Left renal cortex interstitium (tissue), 4 donors: ENCODE data around the gene OR6C75. TPM values are rescaled to one million over a fixed set of nuclear protein-coding genes. Genes with fewer than 3 reads are reported as not detected.
A peak's percentile ranks its signal among the peaks of the same experiment; 100 is the strongest.
"Not testable (repeated sequence)": the region's sequence is repeated elsewhere in the genome, so short reads cannot be mapped to it uniquely, and the experiment has no call there.

Experiments
- DNase-seq, 4 donors: peaks; one replicate each; pipeline ENCODE4 v3.0.0-alpha.2; 2013; ENCODE audit warnings: low read depth in 4 of 4, low spot score in 2 of 4, missing footprints in 1 of 4
- polyA plus RNA-seq, 4 donors: library from polyadenylated mRNA; unstranded; fragments of 120-200 nt; gene quantifications; one replicate each; pipeline ENCODE4 v1.2.1, GENCODE V29; 2013; ENCODE audit not compliant: insufficient read length in 4 of 4

OR6C75 gene
- polyA plus RNA-seq, result under 1 TPM in 1 of 4 donors, not detected in 3; 0.09 TPM

GRCh38 chr12:55362675-55363074, at the start of gene OR6C75:
Gene OR6C75, plus strand, starts transcription at chr12:55362975. Its CDS starts 2,136 bp downstream, at chr12:55365111.
- no peak for DNase-seq

GRCh38 chr12:55314043-55314442, 48.7 kb upstream of the OR6C75 start, which contains the start of gene OR6C1:
Gene OR6C1, plus strand, starts transcription at chr12:55314343. Its CDS starts 6,257 bp downstream, at chr12:55320600.
- DNase-seq, result no peak

GRCh38 chr12:55320201-55320600, 42.6 kb upstream of the OR6C75 start:
- no peak for DNase-seq

- not testable (repeated sequence) for DNase-seq
Observed at GRCh38 chr12:55325801-55326200, 37.0 kb upstream of the OR6C75 start.

- no peak for DNase-seq
Observed at GRCh38 chr12:55330446-55330845, 32.3 kb upstream of the OR6C75 start, which contains the start of gene OR6C3. Gene OR6C3, plus strand, starts transcription at chr12:55330746. Its CDS starts 955 bp downstream, at chr12:55331701.

- DNase-seq, result no peak
Observed at GRCh38 chr12:55336002-55336401, 26.8 kb upstream of the OR6C75 start.

GRCh38 chr12:55355338-55355737, 7.4 kb upstream of the OR6C75 start:
- DNase-seq, result not testable (repeated sequence)

GRCh38 chr12:55365086-55365485, 2.3 kb downstream of the OR6C75 start:
- DNase-seq, result no peak

- no peak for DNase-seq
Observed at GRCh38 chr12:55372521-55372920, 9.7 kb downstream of the OR6C75 start.

- DNase-seq, result no peak
Observed at GRCh38 chr12:55385891-55386290, 23.1 kb downstream of the OR6C75 start.

GRCh38 chr12:55392032-55392795, 29.4 kb downstream of the OR6C75 start:
- no peak for DNase-seq

- DNase-seq, result no peak
Observed at GRCh38 chr12:55396326-55396725, 33.6 kb downstream of the OR6C75 start.

GRCh38 chr12:55400229-55400628, 37.5 kb downstream of the OR6C75 start, which contains the start of gene OR6C65:
Gene OR6C65, plus strand, starts transcription at chr12:55400529. Its CDS starts 0 bp downstream, at chr12:55400529.
- no peak for DNase-seq

- no peak for DNase-seq
Observed at GRCh38 chr12:55407866-55408265, 45.1 kb downstream of the OR6C75 start.

GRCh38 chr12:55409133-55409532, 46.4 kb downstream of the OR6C75 start:
- DNase-seq, result not testable (repeated sequence)

- not testable (repeated sequence) for DNase-seq
Observed at GRCh38 chr12:55412138-55412537, 49.4 kb downstream of the OR6C75 start.

GRCh38 chr12:55413498-55414388, 51.0 kb downstream of the OR6C75 start:
- not testable (repeated sequence) for DNase-seq

- DNase-seq, result peak in 2 of 4 donors; percentile 0 to 1
Observed at GRCh38 chr12:55414396-55414823, 51.6 kb downstream of the OR6C75 start.

- DNase-seq, result not testable (repeated sequence)
Observed at GRCh38 chr12:55414889-55415288, 52.1 kb downstream of the OR6C75 start.

- no peak for DNase-seq
Observed at GRCh38 chr12:55416961-55417360, 54.2 kb downstream of the OR6C75 start.
